ENCODE data around the gene SVIL.
"Not testable (repeated sequence)": the region's sequence is repeated elsewhere in the genome, so short reads cannot be mapped to it uniquely, and the experiment has no call there.

SVIL gene

GRCh38 chr10:29649561-29650551 is 15.1 kb upstream of the SVIL start:
- DNase-seq (ENCODE audit: low read depth in 2 of 2): no peak

DNA sequence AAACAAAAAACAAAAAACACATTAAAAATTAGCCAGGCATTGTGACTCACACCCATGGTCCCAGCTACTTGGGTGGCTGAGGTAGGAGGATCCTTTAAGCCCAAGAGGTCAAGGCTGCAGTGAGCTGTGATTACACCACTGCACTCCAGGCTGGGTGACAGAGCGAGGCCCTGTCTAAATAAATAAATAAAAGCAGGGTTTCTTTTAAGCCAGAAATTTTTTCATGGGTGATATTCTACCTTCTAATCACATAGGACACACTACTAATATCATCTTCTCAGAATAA is 14.2 kb upstream of the SVIL start:
- DNase-seq (ENCODE audit: low read depth in 2 of 2): no peak

- no peak for DNase-seq (ENCODE audit: low read depth in 2 of 2)
Measured at GRCh38 chr10:29648114-29648982, 13.6 kb upstream of the SVIL start.

DNA sequence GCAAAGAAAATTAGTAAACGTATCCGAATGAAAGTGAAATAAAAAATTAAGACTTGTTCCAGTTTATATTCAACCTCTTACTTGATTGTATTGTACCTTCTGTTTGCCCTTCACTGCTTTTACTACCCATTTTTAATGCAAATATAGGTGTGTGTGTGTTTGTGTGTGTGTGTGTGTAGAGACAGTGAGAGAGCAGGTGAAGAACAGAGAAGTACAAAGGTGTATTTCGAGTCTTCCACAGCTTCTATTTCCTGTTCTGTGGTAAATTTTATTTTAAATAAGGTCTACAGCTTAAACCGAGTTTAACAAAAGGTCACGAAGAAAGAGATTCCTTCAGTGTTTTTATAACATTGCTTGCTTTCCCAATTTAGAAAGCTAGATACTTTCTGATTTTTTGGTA is 12.7 kb upstream of the SVIL start:
- no peak for DNase-seq (ENCODE audit: low read depth in 2 of 2)

- no peak for DNase-seq (ENCODE audit: low read depth in 2 of 2)
Measured at GRCh38 chr10:29646960-29647461, 12.2 kb upstream of the SVIL start.

GRCh38 chr10:29646238-29646902 is 11.6 kb upstream of the SVIL start:
- DNase-seq (ENCODE audit: low read depth in 2 of 2): no peak

GRCh38 chr10:29643771-29644501 is 9.2 kb upstream of the SVIL start:
- no peak for DNase-seq (ENCODE audit: low read depth in 2 of 2)

DNA sequence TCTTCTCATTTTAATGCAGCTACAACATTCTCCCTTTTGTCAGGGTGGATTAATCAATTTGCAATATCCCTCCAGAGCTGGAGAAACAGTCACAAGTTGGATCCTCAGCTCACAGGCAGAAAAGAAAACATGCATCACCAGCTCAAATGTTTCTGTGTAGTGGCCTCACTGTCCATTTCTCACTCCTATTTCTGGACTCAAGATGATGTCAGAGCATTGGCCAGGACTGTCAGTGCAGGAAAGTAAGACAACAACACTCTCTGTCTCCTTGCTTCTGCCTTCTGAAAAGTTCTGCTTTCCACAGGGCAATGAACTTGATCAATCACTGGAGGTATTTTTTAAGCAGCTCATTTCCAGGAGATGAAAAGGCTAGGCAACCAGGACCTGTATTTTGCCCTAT is 8.2 kb upstream of the SVIL start:
- no peak for DNase-seq (ENCODE audit: low read depth in 2 of 2)

- DNase-seq (ENCODE audit: low read depth in 2 of 2): no peak
Measured at GRCh38 chr10:29637537-29637936, 2.8 kb upstream of the SVIL start.

DNA sequence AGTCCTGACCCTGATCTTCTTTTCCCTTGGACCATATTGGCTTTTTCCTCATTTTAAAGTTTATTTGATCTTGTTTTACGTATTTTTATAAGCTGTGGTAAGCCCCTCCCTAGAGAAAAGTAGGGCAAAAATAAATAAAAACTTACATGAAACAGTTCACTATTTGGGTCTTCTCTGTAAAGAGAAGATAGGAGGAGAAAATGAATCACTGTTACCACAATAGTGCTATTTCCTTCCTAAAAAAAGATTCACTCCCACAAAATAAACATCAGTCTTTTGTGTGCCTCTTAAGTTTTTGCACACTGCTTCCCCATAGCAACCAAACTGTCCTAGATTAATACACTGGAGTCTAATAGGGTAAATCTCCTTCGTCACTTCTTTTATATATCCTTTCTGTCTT is 1.4 kb upstream of the SVIL start:
- DNase-seq (ENCODE audit: low read depth in 2 of 2): no peak

GRCh38 chr10:29635711-29636144 is 957 bp upstream of the SVIL start:
- no peak for DNase-seq (ENCODE audit: low read depth in 2 of 2)

GRCh38 chr10:29634105-29634504 is 666 bp downstream of the SVIL start:
- DNase-seq (ENCODE audit: low read depth in 2 of 2): no peak

- DNase-seq (ENCODE audit: low read depth in 2 of 2): no peak
Measured at GRCh38 chr10:29631049-29631339, 3.8 kb downstream of the SVIL start.

- DNase-seq (ENCODE audit: low read depth in 2 of 2): no peak
Measured at GRCh38 chr10:29630205-29631048, 4.3 kb downstream of the SVIL start.

DNA sequence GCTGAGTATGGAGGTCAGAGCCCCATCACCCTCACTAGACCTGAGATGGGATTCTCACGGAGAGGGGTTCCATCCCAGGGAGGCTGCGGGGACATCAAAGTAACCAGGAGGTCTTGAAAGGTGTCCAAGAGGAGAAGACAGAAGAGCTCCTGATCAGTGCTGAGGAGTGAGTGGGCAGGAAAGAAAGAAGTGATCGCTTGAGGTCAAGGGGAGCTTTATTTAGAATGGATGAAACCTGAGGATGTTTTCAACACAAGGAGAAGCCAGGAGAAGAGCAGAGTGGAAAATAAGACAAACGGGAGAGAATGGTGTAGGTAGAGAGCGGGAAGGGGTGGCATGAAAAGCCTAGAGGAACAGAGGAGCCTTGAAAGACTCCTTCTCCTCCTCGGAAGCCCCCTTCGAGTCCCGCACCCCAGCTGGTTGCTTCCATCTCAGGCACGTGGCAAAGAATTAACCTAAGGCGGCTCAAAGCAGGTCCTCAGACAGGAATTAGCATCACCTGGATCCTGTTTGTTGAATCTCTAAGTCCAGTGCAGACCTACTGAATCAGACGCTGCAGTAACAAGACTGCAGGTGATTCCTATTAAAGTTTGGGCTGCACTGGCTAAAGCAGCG is 5.8 kb downstream of the SVIL start:
- no peak for DNase-seq (ENCODE audit: low read depth in 2 of 2)

- no peak for DNase-seq (ENCODE audit: low read depth in 2 of 2)
Measured at GRCh38 chr10:29628311-29628710, 6.5 kb downstream of the SVIL start.

DNA sequence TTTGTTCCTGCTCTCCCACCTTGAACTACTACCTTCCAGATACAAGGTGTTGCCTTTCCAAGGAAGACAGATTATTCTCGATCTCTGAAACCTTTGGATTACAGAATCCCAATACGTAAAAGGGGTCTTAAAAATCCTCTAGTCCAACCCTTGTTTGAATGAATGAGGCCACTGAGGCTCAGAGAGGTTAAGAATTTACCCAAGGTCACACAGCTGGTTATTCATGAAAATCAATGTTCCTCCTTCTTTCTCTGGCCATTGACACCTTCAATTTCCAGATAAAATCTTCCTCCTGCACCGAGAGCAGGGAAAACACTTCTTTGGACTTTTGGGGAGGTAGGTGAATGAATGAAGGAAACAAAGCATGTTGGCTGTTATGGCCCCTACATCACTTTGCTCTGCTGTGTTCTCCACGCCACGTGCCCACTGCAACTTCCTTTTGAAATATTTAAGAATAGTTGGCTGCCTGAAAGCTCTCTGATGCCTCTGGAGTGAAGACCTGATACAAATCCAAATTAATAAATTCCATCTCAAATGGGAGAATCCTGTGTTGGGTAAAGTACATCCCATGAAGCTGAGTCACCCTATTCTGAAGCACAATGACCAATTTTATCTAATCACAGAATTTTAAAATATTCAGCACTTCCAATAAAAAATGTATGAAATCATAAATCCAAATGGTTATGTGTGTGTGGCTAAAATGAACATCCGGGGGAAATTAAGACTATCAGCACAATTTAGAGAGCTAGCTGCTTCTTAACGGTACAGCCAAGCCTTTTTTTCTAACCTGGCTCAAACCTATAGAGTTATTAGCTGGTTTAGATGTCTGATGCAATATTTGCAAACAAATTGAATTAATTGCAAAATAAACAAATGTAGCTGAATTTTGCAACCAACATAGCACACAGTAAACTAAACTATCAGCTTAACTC is 7.3 kb downstream of the SVIL start:
- DNase-seq (ENCODE audit: low read depth in 2 of 2): no peak

- not testable (repeated sequence) for DNase-seq (ENCODE audit: low read depth in 2 of 2)
Measured at GRCh38 chr10:29624357-29624756, 10.4 kb downstream of the SVIL start.

GRCh38 chr10:29623797-29624196 is 11.0 kb downstream of the SVIL start:
- no peak for DNase-seq (ENCODE audit: low read depth in 2 of 2)
